ENCODE data around the gene SLC7A4.
"Not testable (repeated sequence)": the region's sequence is repeated elsewhere in the genome, so short reads cannot be mapped to it uniquely, and the experiment has no call there.

The SLC7A4 gene, protein sequence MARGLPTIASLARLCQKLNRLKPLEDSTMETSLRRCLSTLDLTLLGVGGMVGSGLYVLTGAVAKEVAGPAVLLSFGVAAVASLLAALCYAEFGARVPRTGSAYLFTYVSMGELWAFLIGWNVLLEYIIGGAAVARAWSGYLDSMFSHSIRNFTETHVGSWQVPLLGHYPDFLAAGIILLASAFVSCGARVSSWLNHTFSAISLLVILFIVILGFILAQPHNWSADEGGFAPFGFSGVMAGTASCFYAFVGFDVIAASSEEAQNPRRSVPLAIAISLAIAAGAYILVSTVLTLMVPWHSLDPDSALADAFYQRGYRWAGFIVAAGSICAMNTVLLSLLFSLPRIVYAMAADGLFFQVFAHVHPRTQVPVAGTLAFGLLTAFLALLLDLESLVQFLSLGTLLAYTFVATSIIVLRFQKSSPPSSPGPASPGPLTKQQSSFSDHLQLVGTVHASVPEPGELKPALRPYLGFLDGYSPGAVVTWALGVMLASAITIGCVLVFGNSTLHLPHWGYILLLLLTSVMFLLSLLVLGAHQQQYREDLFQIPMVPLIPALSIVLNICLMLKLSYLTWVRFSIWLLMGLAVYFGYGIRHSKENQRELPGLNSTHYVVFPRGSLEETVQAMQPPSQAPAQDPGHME

DNA sequence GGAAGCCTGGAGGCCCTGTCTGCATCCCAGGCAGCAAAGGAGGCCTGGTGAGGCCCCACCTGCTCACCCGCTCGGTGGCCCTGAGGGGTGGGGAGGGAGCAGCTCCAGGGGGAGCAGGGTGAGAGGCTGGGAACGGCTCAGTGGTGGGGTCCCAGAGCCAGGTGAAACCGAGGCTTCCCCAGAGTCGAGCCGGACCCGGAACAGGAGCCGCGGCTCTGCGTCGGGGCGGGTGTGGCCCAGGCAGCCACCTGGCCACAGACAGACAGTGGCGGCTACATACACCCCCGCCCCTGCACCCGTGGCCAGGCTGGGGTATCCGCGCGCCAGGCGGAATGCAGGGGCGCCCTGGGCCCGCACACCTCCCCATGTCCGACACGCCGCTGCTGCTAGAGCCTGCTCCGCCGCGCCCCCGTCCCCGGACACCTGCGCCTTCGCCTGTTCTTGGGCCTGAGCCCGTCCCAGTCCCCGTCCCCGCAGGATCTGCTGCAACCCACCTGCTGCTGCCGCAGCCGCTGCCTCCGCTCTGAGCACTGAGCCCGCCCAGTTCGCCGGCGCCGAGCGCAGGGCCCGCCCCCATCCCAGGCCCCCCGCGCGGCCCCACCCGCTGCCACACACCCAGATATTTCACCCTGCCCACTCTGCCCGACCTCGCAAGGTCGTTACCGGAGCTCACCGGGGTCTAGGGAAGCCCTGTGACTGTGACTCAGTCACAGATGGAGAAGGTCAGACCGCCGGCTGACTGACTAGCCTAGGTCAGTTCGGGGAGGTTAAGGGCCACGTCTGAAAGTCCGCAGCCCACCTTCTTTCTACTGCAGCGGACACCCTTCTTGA is at the start of gene SLC7A4:
Gene SLC7A4 (minus strand): TSS at position 525 of the 831 bp plus-strand sequence. CDS start 749 bp downstream, outside the sequence.
- no peak for DNase-seq (ENCODE audit: low read depth in 2 of 2)

DNA sequence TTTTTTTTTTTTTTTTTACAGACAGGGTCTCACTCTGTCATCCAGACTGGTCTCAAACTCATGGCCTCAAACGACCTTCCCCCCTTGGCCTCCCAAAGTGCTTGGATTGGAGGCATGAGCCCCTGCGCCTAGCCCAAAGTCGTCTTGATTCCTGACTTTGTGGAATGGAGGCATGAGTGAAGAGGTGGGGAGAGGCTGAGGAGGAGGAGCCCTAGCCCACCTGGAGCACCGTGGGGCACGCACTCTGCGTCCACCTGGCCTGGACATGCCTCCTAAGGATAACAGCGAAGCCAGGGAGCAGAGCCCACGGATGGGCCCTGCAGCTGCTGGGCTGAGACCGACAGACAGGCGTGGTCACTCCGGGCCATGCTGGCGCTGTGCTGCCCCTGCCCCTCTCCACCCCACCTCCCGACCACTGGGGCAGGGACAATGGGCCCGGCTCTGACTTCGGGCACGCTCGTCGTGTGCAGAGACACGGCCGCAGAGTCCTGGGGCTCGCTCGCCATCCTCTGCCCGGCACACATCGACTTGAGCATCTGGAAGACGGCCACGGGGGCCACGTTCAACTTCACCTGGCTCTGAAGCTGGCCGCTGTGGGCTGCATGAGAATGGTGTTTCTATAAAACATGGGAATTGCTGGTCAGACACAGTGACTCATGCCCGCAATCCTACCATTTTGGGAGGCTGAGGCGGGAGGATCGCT is 48.2 kb upstream of the SLC7A4 start:
- no peak for DNase-seq (ENCODE audit: low read depth in 2 of 2)

DNA sequence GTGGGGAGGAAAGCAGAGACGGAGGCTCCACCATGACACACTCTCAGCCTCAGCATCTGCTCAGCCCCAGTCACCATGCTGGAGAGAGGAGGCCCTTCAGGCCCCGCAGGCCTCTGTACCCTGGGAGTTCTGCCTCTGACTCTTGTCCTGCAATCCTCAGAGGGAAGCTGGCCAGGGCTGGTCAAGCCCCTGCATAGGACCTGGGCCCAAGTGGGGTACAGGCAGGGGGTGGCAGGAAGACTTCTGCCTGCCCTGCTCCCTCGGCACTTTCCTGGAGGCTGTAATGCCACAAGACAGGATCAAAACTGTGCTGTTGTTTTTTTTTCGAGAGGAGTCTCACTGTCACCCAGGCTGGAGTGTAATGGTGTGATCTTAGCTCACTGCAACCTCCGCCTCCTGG is 47.1 kb upstream of the SLC7A4 start:
- DNase-seq (ENCODE audit: low read depth in 2 of 2) = no peak

DNA sequence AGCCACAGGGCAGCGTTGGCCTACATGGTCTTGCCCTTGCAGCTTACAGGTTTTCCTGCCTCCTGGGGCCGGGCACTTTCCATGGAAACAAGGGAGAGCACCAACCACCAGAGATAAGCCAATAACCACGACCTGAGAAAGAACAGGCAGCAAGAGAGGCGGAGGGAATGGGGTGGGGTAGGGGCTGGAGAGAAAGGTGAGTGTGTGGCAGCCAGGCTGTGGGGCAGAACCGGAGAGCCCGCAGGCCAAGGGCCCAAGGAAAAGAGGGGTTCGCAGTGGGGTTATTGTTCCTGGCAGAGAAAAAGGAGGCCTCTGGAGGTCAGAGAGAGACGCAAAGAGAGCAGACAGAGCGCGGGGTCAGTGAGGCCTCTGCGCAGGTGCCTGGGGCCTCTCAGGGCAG is 46.6 kb upstream of the SLC7A4 start:
- DNase-seq (ENCODE audit: low read depth in 2 of 2) = no peak

DNA sequence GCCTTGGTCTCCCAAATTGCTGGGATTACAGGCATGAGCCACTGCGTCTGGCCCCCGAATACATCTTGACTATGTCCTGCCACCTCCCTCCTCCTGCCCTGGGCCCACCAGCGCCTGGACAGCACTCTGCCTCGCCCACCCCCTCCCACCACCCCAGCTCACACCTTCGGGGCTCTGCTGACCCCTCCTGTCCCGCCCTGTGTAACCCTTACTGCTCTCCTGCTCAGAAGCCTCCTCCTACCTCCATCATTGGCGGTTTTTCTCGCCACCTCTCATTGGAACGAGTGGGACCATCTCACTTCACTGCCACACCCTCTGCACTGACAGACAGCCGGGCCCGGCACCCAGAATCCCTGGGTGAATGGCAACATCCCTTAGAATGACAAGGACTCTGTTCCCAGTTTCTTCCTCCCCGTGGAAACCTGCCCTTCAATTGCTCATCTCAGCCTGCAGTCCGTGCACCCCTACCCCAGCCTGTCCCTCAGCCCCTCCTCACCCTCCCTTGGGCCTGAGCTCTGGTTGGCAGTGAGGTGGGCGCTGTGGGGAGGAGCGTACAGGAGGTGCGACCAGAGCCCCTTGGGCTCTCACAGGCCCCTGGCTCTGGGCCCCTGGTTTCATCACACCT is 45.6 kb upstream of the SLC7A4 start:
- DNase-seq (ENCODE audit: low read depth in 2 of 2) = no peak

DNA sequence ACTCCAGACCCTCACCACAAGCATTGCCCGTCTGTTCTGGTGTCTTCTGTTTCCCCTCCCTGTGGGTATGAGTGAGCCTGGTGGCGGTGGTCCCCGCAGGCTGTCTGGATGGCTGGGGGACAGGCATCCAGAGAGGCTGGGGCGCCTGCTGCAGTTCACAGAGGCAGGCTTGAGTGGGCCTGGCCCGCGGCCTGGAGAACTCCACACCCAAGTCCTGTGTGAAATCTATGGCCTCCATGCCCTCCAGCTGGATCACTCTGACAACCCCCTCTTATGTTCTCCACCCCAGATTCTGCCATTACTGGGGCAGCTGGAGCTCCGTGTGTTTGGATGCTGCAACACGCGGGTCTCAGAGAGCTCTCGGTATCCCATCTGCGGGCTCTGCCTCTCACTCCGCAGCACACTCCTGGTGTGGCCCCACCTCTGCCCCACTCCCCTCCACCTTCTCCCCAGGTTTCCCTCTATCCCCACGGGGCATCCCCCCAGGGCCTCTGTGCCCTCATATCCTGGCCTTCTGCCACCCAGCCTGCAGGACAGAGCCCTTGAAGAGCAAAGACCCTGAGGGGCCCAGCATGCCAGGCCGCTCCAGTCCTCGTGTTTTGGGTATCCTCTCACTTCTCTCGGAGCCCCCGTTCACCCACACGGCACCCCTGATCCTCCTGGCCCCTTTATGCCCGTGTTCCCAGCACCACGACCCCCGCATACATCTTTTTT is 44.7 kb upstream of the SLC7A4 start:
- no peak for DNase-seq (ENCODE audit: low read depth in 2 of 2)

DNA sequence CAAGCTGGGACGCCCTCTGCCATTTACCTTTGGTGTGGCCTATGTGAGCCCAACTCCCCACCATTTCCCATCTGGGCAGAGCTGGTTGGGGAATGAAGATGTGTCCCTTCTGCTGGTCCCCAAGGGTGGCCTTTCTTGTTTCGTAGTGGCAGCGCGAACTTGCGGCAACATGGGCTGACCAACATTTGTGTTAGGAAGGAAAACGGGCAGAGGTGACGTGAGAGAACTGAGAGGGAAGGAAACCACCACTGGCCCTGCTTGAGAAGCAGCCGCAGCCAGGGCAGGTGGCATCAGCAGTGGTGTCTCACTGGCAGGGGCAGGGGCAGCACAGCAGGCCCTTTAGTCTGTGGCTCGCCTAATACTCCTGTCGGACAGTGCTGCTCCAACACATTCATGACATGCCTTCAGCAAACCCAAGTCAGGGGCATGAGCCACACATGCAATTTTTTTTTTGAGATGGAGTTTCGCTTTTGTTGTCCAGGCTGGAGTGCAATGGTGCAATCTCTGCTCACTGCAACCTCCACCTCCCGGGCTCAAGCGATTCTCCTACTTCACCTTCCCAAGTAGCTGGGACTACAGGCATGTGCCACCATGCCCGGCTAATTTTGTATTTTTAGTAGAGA is 43.3 kb upstream of the SLC7A4 start:
- no peak for DNase-seq (ENCODE audit: low read depth in 2 of 2)

DNA sequence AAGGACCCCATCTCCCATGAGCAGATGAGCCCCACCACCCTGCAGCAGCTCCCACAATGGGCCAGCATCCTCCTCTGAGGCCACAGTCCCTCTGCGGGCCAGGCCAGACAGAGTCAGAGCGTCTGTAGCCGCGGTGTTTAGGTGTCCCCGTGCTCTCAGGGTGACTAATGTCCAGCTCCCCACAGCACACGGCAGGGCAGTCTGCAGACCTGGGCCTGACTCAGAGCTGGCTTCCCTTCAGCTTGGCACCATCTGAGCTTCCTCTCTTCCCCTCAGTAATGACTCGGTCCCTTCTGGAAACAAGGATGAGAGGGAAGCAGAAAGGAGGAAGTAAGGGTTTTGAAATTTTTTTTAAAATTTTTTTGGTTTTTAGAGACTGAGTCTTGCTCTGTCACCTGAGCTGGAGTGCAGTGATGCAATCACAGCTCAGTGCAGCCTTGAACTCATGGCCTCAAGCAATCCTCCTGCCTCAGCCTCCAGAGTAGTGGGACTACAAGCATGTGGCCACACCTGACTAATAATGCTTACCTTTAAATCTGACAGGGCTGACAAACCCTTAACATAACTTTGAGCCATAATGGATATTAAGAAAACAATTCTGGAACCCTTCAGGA is 41.8 kb upstream of the SLC7A4 start:
- DNase-seq (ENCODE audit: low read depth in 2 of 2) = no peak

DNA sequence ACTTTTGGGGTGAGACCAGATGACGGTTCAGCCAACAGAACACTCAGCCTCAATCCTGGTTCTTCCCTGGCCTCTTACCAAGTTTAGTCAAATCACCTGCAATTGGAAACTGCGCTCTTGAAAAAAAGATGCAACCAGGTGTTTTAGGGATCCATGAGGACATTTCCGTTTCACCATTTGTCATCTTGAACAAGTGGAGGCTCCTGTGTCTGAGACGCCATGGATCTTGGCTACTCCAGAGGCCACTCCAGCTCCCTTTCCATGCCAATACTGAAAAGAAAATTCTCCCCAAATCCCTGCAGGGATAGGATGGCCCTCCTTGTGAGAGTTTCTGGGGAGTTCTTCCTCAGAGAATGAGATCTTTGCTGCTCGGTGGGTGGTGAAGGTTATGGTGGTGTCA is 41.1 kb upstream of the SLC7A4 start:
- DNase-seq (ENCODE audit: low read depth in 2 of 2) = no peak

DNA sequence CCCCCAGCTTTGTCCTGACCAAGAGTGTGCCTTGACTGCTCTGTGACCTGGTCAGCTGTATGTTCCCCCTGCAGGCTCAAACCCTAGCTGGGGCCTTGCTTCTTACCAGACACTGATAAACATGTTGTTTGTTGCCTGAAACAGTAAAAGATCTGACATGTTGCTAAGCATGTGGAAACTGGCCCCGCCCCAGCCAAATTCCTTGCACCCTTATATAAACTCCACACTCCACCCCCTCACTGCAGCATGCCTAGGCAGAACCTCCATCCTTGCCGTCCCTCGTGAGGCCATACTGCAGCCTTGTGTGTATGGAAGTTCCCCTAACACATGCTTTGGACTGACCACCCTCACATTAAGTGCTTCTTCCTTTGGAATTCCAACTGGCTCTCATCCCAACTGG is 40.7 kb upstream of the SLC7A4 start:
- DNase-seq (ENCODE audit: low read depth in 2 of 2) = no peak

DNA sequence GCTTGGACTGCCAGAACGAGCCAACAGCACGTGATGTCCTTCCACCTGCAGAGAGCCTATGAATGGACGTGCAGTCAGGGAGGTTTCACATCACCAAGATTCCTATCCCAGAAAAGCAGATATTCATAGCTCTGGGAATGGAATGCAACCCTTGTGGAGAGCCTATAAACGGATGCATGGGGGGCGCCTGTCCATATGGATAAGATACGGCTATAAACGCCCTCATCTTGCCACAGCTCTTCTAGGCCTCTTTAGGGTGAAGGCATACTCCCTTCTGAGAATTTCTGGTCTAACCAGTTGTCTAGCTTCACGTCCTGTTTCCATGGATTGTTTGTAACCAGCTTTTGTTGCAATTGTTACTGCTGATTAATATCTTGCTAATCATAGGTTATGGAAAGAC is 39.4 kb upstream of the SLC7A4 start:
- DNase-seq (ENCODE audit: low read depth in 2 of 2) = not testable (repeated sequence)

DNA sequence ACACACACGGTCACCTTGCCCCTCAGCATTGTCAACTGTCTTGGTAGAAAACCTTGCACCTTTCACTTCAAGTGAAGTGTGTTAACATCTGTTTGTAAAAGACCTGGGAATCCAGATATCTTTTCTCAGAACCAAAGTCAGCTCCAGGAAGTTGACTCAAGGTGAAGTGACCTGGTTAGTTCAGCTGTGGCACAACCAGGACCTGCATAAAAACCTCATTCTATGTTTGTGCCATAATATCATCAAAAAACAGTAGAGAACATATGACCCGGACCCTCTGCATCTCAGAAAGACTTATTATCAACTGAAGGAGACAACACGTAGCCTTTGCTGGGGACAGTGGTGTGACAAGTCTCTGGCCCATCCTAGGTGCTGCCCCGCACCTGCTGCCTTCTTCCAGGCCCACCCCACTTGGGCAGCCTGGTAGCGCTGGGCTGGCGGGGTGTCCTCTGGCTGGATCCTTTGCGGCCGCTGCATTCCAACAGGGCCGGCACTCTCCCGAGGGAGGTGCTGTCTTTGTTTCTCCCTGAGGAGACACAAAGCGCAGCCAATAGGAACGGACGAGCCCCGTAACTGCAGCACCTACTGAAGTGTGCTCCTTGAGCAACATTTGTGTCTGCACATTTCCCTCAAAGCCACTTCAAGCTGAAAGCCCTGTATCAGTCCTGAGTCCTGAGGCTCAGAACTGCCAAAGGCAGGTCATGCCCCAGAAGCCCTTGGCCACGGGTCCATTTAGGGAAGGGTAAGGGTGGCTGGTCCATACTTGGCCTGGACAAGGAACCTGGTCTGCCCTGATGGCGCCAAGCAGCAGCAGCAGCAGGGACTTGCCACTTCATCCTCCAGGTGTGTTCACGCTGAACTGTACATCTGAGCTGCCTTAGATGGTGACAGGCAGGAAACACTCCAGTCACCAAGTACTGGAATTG is 38.6 kb upstream of the SLC7A4 start:
- no peak for DNase-seq (ENCODE audit: low read depth in 2 of 2)

DNA sequence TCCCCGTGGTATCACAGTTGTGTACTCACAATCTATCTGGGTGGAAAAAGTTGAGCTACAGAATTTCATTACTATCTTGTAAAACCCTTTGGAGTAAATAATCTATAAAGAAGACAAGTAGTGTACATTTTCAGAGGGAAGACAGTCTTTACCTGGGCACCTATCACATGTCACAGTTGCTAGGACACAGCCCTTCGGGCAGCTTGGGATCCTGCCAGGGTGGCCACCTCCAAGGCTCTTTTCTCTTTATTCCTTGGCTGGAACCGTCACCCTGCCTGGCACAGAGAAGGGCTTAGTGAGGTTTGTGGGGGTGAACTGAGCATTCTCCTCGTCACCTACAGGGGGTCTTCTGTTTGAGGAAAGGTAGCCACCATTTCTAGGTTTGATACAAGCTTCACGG is 37.0 kb upstream of the SLC7A4 start:
- no peak for DNase-seq (ENCODE audit: low read depth in 2 of 2)

DNA sequence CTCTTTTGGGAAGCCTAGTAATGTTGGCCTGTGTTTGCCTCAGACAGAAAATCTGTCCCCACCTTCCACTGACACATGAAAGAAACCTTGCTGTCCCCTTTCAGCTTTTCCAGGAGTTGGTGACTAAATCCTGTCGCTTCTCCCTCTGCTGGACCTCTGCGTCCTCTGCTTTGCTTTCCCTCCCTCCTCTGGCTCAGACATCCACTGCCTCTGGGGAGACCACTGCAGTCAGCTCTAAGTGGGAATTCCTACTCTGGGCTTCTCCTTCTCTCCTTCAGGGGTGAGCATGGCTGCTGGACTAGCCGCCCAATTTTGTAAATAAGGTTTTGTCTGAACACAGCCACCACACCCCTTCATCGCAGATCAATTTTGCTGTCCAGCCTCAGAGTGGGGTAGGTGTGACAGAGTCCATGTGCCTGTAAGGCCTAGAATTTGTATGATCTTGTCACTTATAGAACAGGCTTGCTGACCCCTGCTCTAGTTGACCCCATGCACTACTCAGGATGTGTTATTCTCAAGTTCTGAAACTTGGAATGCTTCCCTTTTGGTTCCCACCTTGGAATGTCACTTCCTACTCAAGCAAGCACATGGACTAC is 36.4 kb upstream of the SLC7A4 start:
- DNase-seq (ENCODE audit: low read depth in 2 of 2) = no peak

DNA sequence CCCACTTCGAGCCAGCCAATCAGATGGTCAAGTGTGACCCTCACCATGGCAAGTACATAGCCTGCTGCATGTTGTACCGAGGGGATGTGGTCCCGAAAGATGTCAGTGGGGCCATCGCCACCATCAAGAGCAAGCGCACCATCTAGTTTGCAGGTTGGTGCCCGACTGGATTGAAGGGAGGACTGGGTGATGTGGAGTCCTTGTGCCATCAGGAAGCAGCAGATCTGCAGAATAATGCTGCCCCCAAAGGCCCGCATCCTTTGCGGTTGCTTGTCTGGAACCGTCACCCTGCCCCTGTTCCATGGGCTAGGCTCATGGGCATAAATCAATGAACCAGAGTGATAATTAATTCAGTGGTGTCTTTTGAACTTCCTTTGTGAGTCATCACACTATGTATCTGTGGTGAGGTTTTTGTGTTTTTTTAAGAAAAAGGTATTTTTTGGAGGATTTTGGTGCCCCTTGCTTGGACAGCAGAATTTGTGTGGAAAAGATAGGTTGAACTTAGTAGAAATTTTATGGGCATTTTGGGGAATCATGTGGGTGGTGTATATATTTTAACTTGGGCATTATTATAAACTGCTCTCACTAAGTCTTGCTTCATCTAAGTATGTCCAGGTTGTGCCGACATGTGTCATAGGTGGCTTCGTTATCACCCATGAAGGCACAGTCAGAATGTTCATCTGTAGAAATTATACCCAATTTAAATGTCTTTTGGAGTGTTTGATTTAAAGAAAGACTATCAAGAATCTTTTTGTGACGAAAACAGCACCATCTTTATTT is 35.7 kb upstream of the SLC7A4 start:
- no peak for DNase-seq (ENCODE audit: low read depth in 2 of 2)

DNA sequence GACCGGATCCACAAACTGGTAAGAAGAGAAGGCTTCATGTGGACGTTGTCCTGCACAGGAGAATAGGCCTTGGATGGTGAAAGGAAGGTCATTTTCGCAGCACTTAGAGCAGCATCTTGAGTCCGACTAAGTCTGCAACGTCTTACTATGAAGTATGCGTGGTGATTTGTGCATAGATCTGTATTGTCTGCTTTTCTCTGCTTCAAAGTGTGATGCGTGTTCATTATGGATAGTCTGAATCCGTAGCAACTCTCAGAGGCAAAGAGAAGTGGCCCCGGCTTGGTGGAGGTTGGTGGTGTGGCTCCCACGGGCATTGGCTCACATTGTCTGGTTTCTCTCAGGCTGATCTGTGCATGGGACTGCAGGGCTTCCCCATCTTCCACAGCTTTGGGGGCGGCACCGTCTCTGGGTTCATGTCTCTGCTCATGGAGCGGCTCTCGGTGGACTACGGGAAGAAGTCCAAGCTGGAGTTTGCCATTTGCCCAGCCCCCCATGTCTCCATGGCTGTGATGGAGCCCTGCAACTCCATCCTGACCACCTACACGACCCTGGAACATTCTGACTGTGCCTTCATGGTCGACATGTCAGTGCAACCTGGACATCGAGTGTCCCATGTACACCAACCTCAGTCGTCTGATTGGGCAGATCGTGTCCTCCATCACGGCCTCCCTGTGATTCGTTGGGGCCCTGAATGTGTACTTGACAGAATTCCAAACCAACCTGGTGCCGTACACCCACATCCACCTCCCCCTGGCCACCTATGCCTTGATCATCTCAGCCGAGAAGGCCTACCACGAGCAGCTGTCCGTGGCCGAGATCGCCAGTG is 34.9 kb upstream of the SLC7A4 start:
- no peak for DNase-seq (ENCODE audit: low read depth in 2 of 2)
